Kidney epithelial cell (primary cell): ENCODE data around the gene PRKCB. TPM values are rescaled to one million over a fixed set of nuclear protein-coding genes. Genes with fewer than 3 reads are reported as not detected.

Experiments
- DNase-seq: peaks from one replicate; pipeline ENCODE4 v3.0.0-alpha.2; 2010; ENCODE audit warnings: low read depth
- H3K27me3 ChIP-seq: 2 replicates; pipeline ENCODE4 v1.6.0; 2011; ENCODE audit warnings: low read length; ENCODE audit not compliant: control insufficient read depth, insufficient read depth
- H3K36me3 ChIP-seq: 2 replicates; pipeline ENCODE4 v1.5.1; 2011; ENCODE audit warnings: low read length; ENCODE audit not compliant: control insufficient read depth, insufficient read depth
- H3K4me3 ChIP-seq: 2 replicates; pipeline ENCODE4 v1.5.1; 2011; ENCODE audit warnings: low read depth, mild to moderate bottlenecking, control low read depth, low read length
- total RNA-seq: library from RNA; depleted of rRNA; stranded (reverse); fragments of >200 nt; gene quantifications from 2 replicates; pipeline ENCODE4 v1.2.3, GENCODE V29; 2015
- TF ChIP-seq, protein P1 (sequence below): IDR thresholded peaks from 2 replicates; pipeline ENCODE4 v1.5.1; 2011; ENCODE audit warnings: mild to moderate bottlenecking, moderate library complexity, low read length, control low read depth, inconsistent platforms; ENCODE audit not compliant: insufficient read depth, poor library complexity, severe bottlenecking

Gene PRKCB
- total RNA-seq, 1 donor from 2014 or later: 7.1 TPM

- no peaks in the 10 kb centered on the region for H3K27me3 ChIP-seq
- TF ChIP-seq, protein P1, sequence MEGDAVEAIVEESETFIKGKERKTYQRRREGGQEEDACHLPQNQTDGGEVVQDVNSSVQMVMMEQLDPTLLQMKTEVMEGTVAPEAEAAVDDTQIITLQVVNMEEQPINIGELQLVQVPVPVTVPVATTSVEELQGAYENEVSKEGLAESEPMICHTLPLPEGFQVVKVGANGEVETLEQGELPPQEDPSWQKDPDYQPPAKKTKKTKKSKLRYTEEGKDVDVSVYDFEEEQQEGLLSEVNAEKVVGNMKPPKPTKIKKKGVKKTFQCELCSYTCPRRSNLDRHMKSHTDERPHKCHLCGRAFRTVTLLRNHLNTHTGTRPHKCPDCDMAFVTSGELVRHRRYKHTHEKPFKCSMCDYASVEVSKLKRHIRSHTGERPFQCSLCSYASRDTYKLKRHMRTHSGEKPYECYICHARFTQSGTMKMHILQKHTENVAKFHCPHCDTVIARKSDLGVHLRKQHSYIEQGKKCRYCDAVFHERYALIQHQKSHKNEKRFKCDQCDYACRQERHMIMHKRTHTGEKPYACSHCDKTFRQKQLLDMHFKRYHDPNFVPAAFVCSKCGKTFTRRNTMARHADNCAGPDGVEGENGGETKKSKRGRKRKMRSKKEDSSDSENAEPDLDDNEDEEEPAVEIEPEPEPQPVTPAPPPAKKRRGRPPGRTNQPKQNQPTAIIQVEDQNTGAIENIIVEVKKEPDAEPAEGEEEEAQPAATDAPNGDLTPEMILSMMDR: no peak
- H3K36me3 ChIP-seq: no peaks in the 10 kb centered on the region
- DNase-seq: no peak
- H3K4me3 ChIP-seq: no peak overlapping the region
Observed at GRCh38 chr16:24217461-24217860, 381.7 kb downstream of the PRKCB start.

DNA sequence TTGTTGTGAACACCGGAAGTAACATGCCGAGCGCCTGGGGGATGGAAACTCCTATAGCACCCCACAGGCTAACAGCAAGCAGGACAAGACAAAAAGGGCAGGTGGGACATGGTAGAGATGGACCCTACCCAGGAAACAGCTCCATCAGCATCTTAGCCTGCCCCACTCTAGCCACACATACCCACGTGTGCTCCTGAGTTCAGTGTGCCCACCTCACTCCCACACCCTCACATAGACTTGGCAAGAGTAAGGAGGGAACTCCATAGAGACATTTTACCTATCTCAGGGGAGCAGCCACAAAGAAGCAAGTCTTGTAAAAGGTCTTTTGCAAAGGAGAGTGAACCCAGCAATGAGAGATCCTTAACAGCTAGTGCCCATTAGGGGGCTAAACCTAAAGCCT, 382.5 kb downstream of the PRKCB start:
- no peak for DNase-seq
- TF ChIP-seq, protein P1: no peak
- Histone ChIP-seq H3K36me3 (no peaks in the 10 kb centered on the region), H3K4me3 (no peak overlapping the region), H3K27me3 (no peaks in the 10 kb centered on the region)

DNA sequence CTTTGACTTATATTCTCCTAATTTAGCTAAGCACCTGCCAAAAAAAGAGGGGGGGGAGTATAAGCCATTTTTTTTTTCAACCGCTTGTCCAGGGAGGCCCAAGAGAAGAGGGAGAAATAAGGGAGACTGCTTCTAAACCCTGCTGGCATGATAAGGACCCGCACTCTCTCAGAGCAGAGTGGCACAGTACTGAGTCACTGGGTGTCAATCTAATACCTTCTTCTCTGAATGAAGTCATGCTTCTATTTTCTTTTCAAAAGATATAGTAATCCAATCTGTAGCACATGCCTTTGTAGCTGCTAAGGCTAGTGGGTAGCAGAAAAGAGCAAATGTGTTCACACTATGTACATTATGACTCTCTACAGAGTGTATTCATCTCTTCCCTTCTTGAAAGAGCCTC, 385.4 kb downstream of the PRKCB start:
- H3K36me3 ChIP-seq: no peaks in the 10 kb centered on the region
- H3K27me3 ChIP-seq: no peaks in the 10 kb centered on the region
- no peak overlapping the region for H3K4me3 ChIP-seq
- TF ChIP-seq, protein P1: no peak
- no peak for DNase-seq

DNA sequence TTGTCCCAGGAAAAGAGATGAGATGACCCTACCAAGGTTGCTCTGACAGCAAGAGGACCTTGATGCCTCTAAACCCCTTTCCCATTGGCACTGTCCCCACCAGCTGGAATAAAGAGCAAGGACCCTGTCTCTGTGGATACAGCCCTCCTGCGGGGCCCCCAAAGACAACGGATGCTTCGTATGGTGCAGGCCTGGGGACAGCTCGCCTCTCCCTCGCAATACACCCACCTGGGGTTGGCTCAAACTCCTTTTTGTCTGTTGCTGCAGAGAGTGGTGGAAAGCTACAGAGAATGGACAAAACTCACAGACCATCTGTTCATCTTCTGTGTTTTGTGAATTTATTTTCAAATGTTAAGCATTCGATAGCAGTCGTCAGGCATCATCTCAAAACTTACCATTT, 392.7 kb downstream of the PRKCB start:
- no peaks in the 10 kb centered on the region for H3K36me3 ChIP-seq
- TF ChIP-seq, protein P1: no peak
- no peaks in the 10 kb centered on the region for H3K27me3 ChIP-seq
- no peak for DNase-seq
- H3K4me3 ChIP-seq: no peak overlapping the region

GRCh38 chr16:24232936-24233335, 397.2 kb downstream of the PRKCB start:
- TF ChIP-seq, protein P1: no peak
- no peaks in the 10 kb centered on the region for H3K27me3 ChIP-seq
- H3K36me3 ChIP-seq: no peaks in the 10 kb centered on the region
- no peak overlapping the region for H3K4me3 ChIP-seq
- no peak for DNase-seq

DNA sequence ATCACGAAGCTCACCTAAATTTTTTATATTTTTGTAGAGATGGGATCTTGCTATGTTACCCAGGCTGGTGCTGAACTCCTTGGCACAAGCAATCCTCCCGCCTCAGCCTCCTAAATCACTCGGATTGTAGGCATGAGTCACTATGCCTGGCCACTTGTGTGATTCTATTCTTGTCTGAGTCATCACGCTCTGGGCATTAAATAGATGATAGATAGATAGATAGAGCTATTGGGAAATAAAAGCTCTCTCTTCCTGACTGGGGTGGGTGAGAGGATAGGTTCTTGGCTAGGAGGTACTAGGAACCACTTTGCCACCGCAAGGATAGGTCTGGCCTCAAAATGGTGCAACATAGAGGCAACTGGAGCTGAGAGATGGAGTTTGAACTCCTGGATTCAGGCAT, 399.0 kb downstream of the PRKCB start:
- no peaks in the 10 kb centered on the region for H3K36me3 ChIP-seq
- no peaks in the 10 kb centered on the region for H3K27me3 ChIP-seq
- DNase-seq: no peak
- no peak overlapping the region for H3K4me3 ChIP-seq
- TF ChIP-seq, protein P1: no peak
